ENCODE measurements around the gene MDH1.

DNA sequence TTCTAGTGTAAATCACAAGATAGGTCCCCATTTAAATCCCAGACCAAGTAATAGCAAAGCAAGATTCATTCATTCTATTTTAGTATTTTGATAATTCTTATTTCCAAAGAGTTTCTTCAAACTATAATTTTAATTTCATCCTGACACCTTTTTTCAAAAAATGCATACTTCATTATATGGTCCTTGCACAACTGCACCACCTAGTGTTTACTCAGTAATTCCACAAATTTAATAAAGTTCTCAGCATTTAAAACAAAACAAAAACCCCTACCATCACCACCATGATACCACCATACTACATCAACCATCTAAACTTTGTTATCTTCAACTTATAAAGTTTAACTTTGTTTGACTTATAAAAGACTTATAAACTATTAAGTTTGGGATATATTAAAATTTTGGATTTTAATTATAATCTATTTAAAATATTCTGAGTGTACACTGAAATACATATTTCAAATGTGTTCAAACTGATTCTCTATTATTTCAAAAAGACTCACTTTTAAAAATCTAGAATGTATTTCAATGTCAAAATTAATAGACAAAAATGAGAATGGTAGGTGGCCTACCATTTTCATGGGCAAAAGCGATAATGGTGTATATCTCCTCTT, 44.6 kb upstream of the MDH1 start:
- TF ChIP-seq POLR2A (IDR thresholded peaks at IDR 0.05) = no peak
- TF ChIP-seq, protein P1, sequence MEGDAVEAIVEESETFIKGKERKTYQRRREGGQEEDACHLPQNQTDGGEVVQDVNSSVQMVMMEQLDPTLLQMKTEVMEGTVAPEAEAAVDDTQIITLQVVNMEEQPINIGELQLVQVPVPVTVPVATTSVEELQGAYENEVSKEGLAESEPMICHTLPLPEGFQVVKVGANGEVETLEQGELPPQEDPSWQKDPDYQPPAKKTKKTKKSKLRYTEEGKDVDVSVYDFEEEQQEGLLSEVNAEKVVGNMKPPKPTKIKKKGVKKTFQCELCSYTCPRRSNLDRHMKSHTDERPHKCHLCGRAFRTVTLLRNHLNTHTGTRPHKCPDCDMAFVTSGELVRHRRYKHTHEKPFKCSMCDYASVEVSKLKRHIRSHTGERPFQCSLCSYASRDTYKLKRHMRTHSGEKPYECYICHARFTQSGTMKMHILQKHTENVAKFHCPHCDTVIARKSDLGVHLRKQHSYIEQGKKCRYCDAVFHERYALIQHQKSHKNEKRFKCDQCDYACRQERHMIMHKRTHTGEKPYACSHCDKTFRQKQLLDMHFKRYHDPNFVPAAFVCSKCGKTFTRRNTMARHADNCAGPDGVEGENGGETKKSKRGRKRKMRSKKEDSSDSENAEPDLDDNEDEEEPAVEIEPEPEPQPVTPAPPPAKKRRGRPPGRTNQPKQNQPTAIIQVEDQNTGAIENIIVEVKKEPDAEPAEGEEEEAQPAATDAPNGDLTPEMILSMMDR (IDR thresholded peaks at IDR 0.05) = peak in 1 of 4 experiments; percentile 37
- no peak for TF ChIP-seq POLR2AphosphoS5 (IDR thresholded peaks at IDR 0.05)
- TF ChIP-seq EP300 (IDR thresholded peaks at IDR 0.05) = no peak
